TTC549 (cell line): ENCODE measurements around the gene IPO9.
A peak's percentile ranks its signal among the peaks of the same experiment; 100 is the strongest.

Experiments
- FAIRE-seq: peaks from 2 replicates; lab custom pipeline; 2012; peaks lifted over from hg19 to GRCh38; lab: Jason Lieb, UNC

IPO9 gene

DNA sequence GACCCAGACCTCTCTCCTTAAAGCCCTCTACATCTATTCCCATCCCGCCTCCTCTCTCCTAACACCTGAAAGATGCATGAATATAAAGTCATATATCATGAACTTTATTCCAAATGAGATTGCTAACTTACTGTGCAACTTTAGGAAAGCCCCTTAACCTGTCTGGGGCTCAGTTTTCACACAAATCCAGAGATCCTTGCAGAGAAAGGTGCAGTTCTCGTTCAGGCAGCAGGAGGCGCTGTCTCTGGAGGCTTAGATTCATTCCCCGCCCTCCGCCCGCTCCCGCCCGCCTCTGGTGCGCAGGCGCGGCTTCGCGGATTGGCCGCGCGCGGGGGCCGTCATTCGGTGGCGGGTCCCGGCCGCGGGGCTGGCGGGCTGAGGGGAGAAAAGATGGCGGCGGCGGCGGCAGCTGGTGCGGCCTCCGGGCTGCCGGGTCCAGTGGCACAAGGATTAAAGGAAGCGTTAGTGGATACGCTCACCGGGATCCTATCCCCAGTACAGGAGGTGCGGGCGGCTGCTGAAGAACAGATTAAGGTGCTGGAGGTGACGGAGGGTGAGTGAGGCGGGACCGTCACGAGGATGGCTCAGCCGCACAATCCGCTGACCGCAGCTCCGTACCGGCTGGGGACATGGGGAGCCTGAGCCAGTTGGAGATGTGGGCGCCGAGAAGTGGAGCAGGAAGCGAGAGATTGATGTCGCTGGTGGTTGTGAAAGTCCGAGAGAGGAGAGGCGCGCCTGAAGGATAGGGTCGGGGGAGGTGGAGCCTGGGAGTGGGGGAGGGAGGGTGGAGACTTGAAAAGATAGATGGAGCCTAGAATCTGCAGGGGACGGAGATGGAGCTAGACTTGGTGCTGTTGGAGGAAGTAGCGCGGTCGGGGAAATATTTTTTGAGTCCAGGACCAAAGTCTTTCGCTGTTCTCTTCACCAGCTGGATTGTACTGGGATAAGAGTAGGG, at the start of gene IPO9:
TSS of gene IPO9 (plus strand) at position 338 of the 955 bp plus-strand sequence. CDS start at position 391, 53 bp downstream.
- no peak for FAIRE-seq

DNA sequence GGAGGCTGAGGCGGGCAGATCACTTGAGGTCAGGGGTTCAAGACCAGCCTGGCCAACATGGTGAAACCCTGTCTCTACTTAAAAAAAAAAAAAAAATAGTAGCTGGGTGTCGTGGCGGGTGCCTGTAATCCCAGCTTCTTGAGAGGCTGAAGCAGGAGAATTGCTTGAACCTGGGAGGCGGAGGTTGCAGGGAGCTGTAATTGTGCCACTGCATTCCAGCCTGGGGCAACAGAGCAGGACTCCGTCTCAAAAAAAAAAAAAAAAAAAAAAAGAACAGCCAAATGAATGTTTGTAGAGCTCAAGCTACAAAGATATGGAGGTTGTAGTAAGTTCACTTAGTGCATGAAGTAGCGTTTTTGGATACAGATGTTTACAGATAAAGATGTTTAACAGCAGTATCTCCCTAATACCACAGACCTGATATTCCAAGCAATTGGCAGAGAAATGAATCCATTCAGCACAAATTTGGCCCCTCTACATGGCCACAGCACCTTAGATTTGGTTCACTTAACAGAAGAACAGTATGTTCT, 49.5 kb upstream of the IPO9 start:
- FAIRE-seq, result no peak

DNA sequence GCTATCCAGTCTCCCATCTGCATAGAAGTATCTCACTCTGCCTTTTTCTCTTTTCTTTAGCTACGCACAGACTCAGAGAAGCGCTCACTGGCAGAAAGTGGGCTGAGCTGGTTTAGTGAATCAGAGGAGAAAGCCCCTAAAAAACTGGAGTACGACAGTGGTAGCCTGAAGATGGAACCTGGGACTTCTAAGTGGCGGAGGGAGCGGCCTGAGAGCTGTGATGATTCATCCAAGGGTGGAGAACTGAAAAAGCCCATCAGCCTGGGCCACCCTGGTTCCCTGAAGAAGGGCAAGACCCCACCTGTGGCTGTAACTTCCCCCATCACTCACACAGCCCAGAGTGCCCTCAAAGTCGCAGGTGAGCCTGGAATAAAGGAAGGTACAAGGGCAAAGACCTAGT, 48.0 kb upstream of the IPO9 start:
- no peak for FAIRE-seq

DNA sequence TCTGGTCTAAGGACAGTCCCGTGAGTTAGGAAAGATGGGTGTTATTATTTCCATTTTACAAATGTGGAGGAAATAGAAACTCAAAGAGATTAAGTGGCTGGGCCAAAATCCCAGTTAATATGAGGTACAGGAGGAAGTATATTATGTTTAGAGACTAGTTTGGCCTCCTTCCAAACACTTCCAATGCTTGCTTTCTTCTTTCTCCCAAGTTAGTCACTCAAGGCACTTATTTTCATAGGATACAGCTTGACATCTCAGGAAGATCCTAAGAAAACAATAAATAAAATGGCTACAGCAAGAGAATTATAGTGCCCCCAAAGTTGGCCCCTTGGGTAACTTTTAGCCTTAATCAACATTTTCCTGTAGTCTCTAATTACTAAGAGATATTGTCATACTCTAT, 47.5 kb upstream of the IPO9 start:
- FAIRE-seq, result no peak

DNA sequence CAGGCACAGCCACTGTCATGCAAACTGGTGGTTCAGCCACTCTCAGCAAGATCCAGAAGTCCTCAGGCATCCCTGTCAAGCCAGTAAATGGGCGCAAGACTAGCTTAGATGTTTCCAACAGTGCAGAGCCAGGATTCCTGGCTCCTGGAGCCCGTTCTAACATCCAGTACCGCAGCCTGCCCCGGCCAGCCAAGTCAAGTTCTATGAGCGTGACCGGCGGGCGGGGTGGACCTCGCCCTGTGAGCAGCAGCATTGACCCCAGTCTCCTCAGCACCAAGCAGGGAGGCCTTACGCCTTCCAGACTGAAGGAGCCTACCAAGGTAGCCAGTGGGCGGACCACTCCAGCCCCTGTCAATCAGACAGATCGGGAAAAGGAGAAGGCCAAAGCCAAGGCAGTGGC, 46.6 kb upstream of the IPO9 start:
- no peak for FAIRE-seq

DNA sequence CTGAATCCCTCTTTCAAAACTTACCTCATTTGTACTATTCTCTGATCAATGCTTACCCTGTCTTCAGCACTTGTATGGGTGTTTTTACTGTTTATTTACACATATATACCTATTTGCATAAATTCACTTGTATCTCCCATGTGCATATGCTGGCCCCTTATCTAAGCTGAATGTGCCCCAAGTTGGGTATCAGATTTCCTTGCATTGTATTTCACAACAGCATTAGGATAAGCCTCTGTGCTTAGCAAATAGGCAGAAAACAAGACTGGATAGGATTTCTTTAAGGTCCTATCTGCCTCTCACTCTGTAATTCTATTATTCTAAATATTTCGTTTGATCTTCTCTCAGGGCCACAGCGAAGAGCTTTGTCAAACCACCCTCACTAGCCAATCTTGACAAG, 45.9 kb upstream of the IPO9 start:
- no peak for FAIRE-seq

DNA sequence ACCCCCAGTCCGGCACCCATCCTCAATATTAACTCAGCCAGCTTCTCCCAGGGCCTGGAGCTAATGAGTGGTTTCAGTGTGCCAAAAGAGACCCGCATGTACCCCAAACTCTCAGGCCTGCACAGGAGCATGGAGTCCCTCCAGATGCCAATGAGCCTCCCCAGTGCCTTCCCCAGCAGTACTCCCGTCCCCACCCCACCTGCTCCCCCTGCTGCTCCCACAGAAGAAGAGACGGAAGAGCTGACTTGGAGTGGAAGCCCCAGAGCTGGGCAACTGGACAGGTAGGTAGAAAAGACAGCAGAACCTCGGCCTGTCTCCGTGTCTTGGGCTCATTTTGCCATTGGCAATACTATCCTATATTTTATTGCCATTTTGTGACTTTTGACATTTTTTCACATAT, 45.4 kb upstream of the IPO9 start:
- no peak for FAIRE-seq

DNA sequence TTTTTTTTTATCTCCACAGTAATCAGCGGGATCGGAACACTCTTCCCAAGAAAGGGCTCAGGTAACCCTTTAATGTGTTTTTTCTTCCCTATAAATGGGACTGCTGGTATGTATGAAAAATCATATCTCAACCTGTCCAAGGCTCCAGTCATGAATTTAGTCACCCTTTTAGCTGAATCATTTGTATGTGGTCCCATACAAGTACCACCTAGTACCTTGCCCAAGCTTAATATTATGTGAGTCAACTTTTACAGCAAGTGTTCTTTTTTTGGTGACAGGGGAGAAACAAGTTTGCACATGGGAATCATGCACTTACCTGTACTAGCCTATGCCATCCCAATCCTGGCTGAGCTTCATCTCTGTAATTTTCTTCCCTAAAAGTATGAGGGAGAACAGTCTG, 43.7 kb upstream of the IPO9 start:
- FAIRE-seq, result no peak

DNA sequence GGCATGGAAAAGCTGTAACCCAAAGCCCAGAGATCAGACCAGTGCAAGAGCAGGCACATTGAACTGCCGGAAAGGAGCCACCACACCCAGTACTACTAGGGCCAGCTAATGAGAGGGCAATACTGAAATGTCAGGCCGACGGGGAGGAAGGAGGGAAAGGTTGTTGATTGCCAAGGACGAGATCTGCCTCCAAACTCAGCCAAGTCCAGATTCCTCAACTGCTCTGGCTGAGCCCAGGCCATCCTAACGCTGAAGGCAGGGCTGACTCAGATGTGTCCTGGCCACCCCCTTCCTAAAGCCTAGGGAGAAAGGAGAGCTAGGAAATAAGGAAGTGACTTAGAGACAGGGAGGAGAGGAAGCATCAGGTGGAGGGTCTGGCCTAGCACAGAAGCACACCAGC, 42.1 kb upstream of the IPO9 start:
- FAIRE-seq, result no peak

DNA sequence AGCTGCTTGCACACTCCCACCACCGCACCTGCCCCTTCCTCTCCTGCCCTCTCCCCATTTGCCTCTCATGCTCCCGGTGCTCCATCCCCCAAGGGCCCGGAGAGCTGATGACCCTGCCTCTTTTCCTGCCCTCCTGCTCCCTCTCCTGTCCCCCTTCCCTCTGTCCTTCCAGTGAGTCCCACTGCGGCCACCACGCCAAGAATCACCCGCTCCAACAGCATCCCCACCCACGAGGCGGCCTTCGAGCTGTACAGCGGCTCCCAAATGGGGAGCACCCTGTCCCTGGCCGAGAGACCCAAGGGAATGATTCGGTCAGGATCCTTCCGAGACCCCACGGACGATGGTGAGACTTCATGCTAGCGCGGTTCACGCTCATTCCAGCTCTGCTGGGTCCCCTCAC, 40.7 kb upstream of the IPO9 start:
- FAIRE-seq, result no peak

DNA sequence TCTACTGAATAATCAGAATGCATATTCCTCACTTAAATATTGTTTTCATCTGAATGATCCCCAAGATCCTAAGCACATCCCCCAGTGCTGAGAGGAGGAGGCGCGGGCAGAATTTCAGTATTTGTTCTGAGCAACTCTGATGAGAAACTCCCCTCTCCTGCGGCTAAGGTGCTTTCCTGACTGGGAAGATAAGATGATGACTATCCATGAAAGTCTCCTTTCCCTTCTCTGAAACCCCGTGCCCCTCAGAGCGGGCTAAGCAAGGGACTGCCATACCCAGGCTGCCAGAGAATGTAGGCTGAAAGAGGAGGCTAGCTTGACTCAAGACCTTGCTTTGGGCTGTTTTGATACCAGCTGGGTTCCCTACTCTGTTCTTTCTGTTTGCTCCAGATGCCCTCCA, 39.7 kb upstream of the IPO9 start:
- FAIRE-seq, result no peak

DNA sequence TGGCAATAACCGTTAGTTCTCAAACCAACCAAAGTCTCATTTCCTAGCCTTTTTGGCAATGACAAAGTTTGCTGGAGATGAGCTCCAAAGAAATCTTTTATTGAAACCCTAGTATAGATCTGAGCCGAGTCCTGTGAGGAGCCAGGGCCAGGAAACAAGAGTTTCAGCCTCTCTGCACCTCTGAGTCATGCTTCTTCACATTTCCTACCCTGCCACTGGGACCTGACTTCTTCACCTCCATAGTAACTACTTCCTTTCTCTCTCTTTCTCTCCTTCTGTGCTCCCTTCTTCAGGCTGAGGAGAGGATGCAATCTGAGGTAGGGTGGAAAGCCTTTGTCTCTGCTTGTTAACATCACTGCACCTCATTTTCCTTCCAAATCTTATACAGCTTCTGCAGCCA, 38.7 kb upstream of the IPO9 start:
- no peak for FAIRE-seq

DNA sequence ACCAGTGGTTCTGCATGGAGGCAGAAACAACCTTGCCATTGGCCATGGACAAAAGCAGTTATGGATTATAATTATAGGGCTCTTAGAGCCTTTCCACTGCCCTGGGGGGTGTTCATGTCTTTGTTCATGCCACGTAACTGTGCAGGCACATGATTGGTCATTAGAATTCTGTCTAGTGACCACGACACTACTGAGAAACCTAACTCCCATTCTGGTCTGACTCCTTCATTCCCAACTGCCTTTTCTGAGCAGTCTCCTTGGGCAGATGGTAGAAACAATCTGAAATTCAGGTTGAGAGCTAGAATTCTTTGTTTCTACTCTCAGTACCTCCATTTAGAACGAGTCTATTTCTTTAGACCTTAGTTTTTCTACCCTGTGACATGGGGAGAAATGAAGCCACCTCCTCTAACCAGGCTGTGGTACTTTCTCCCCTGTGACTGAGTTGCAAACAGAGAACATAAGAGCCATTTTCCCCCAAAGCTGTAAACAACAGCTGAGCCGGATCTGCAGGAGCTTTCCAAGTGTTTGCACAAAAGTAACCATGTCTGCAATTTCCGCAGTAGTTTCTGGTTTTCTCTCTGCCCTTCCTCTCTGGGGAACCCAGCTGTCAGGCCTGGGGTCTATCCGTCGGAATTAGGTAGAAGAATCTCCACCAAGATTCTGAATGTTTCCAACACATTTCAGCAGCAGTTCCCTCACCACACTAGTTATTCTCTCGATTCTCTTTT, 37.7 kb upstream of the IPO9 start:
- FAIRE-seq, result no peak

DNA sequence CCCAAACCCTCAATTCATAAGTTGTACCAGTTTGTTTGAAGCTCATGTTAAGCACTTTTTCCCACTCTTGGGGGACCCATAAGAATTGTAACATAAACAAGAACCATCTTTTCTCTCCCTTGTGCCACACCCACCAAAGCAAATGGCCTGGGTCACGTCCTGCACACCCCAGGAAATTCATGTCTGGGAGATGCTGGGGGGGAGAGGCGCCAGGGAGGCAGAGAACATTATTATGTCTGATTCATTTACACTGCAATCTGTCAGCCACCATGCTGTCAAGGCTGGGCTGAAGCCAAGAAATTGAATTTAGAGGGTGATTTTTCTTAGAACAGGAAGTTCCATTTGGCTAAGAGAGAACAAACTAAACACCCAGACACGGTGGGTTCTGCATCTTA, 37.2 kb upstream of the IPO9 start:
- FAIRE-seq, result no peak

DNA sequence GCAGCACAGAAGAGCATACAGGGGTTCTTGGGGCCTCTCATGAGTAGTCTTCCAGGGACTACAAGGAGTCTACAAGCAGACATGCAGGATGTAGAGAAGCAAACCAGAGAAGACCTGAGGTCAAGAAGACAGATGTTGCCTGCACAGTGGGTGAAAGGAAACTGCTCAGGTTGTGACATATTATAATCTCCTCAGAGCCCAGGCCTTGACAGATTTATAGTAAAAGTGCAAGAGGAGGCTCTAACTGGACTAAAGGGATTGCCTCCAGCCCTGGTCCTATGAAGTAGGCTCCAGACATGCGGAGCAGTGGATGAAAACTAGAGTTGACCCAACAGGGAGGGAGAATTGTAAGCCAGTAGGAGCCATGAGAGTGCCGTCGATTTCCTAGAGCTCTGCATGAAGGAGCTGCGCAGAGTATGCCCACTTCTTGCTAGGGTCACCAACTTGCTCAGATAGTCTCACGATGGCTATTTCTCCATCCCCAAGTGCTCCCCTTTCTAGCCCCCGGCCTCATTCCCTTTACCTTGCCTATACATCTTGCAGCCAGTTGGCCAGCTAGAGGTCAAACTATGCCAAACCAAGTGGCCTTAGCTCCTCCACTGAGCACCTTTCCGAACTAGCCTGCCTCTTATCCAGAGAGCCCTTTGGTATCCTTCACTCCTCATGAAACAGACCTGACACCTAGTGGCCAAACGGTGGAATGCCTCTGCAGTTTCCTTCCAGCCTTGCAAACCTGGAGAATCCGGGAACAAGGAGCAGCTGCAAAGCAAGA, 36.2 kb upstream of the IPO9 start:
- peak; percentile 82 for FAIRE-seq

DNA sequence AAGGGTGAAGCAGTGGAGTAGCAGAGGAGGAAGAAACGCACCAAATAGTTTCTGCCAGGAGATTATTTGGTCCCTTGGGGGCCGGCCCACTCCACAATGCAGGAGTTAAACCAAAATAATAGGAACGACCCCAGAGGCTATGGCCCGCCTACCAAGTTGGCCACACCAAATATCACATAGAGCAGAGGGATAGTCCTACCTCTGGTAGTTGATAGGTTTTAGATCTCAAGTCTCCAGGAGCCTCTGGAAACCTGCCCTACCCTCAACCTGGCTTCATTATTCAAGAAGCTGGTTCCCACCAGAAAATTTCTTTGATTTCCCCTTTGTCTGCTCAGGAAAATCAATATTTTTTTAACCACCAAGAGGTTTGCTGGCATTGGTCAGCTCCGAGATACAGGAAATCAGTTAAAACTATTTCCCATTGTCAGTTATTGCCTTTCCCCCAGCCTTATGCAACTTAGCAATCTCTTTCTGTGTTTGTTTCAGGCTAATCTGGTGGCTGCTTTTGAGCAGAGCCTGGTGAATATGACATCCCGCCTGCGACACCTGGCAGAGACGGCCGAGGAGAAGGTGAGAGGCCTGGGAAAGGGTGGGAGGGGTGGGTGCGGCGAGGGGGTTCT, 35.5 kb upstream of the IPO9 start:
- no peak for FAIRE-seq

DNA sequence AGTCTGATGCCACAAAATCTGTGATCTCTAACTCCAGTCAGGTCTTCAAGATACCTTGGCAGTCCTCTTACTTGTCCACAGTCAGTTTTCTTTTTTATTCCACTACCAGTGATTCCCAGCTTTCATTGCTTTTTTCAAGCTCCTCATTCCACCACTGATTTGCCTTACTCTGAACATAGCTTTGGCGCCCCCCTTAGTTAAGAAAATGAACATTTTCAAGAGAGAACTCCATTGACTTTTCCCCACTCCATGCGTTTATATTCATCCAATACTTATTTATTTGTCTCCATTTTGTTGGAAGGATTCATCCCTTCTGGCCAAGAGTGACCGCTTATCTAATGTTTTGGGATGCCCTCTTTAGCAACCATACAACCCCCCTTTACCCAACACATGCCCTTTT, 33.9 kb upstream of the IPO9 start:
- peak; percentile 82 for FAIRE-seq

DNA sequence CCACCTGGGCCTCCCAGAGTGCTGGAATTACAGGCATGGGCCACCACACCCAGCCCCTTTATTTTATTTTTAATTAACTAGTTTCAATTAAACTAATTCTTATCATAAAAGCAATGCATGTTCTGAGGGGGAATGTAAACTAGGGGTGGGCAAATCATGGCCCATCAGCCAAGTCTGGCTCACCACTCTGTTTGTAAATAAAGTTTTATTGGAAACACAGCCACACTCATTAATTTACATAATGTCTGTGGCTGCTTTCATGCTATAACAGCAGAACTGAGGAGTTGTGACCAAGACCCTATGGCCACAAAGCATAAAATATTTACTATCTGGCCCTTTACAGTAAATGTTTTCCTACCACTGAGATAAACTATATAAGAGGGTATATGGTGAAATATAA, 28.7 kb upstream of the IPO9 start:
- FAIRE-seq, result no peak

DNA sequence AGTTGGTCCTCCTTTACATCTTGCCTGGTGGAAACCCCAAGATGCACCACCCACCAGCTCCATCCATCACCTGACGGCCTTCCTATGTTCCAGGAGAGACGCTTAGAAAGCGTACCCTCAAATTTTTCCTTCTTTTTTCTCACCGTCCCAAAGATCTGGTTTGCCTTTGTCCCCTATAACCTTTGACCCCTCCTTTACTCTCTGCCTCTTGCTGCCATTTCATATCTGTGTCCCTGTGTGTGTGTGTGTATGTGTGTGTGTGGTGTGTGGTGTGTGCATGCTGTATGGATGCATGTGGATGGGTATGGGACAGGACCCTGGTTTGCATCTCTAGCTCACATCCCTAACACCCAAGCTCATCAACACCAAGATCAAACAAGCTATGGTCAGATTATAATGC, 22.2 kb upstream of the IPO9 start:
- FAIRE-seq, result no peak

DNA sequence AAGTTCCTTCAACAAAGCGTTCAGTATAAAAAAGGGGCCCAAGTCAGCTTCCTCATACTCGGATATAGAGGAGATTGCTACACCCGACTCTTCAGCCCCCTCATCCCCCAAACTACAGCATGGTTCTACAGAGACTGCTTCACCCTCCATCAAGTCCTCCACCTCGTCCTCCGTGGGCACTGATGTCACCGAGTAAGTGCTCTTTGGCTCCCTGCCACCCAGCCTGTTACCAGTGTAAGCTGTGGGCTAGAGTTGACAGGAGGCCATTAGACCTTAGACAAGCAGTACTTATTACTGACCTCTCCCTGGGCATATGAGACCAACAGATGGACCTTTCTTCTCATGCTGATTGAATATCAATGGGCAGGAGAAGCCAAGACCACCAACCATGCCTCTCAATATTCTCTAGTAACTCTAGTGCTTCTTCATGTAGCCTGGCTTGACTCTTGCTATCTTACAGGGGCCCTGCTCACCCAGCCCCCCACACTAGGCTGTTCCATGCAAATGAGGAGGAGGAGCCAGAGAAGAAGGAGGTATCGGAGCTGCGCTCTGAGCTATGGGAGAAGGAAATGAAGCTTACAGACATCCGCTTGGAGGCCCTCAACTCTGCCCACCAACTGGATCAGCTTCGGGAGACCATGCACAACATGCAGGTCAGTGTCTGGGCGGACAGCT, 20.9 kb upstream of the IPO9 start:
- FAIRE-seq, result no peak

DNA sequence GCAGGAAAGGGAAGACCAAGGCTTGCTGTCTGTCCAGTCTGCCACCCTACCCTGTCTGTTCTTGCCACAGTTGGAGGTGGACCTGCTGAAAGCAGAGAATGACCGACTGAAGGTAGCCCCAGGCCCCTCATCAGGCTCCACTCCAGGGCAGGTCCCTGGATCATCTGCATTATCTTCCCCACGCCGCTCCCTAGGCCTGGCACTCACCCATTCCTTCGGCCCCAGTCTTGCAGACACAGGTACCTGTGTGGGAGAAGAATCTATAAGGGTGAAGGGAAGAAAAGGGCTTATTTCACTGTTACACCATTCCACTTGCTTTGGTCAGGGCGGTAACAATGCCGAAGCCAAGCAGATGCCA, 20.3 kb upstream of the IPO9 start:
- no peak for FAIRE-seq

DNA sequence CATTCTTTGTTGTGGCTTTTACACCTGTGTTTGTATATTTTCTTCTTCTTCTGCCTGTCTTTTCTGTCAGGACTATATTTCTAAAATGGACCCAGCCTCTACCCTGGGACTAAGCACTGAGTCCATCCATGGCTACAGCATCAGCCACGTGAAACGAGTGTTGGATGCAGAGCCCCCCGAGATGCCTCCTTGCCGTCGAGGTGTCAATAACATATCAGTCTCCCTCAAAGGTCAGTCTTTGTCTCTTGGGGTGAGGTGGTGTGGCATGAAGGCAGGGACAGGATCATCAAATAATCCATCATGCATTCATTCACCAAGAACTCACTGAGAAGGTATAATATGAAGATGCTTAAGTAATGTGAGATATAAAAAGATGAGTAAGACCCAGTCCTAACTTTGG, 19.1 kb upstream of the IPO9 start:
- FAIRE-seq, result no peak
